Testis (tissue), 2 donors: ENCODE results near the gene DIS3L.

Source experiments
- POLR2A ChIP-seq: fragments of 450-650 bp; IDR thresholded peaks from one replicate; pipeline ENCODE4 v1.6.1; 2017; ENCODE audit warnings: antibody characterized with exemption, mild to moderate bottlenecking, moderate library complexity
- TF ChIP-seq, protein P1 (sequence below), 3 experiments: fragments of 450-650 bp in 2 of 3; fragments of 200-600 bp in 1 of 3; sonication (generic) in 1 of 3; IDR thresholded peaks; one replicate each; pipeline ENCODE4 v1.5.1; 2016 to 2019; ENCODE audit warnings: antibody characterized with exemption in 3 of 3, mild to moderate bottlenecking in 2 of 3, moderate library complexity in 1 of 3

DNA sequence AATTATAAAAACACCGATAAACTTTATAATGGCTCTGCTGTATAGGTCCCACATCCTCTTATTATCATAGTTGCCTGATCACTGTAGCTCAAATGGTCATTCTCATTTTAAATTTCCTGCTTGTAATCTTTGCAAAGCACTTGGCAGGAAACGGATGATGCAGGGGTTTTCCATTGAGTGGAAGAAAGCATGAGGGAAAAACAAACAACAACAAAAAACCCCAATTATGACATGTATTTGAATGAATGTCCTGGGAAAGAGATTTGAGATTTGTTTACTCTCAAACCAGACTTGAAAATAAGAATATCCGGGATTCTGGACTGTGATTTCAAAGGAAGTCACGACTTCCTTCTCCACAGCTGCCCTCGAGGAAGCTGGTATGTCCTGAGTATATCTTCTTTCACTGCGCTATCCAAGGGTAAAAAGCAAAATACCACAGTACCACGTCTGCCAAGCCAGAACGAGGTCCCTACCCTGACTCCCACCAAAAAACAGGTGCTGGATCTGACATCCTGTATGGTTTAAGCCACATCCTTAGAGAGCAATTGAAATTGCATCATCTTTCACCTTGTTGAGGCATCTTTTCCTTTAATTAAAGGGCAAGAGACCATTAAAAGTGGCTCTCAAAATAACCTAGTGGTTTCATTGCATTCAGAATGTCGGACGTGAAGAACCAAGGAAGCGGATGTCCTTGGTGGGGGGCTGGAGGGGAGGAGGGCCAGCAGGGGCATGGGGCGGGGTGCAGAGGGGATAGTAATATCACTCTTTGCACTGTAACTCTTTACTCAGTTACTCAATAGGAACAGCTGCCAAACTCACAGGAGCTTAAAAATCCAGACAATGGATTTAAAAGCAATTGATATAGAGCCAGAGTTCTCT is 76.6 kb downstream of the DIS3L start:
- TF ChIP-seq, protein P1, sequence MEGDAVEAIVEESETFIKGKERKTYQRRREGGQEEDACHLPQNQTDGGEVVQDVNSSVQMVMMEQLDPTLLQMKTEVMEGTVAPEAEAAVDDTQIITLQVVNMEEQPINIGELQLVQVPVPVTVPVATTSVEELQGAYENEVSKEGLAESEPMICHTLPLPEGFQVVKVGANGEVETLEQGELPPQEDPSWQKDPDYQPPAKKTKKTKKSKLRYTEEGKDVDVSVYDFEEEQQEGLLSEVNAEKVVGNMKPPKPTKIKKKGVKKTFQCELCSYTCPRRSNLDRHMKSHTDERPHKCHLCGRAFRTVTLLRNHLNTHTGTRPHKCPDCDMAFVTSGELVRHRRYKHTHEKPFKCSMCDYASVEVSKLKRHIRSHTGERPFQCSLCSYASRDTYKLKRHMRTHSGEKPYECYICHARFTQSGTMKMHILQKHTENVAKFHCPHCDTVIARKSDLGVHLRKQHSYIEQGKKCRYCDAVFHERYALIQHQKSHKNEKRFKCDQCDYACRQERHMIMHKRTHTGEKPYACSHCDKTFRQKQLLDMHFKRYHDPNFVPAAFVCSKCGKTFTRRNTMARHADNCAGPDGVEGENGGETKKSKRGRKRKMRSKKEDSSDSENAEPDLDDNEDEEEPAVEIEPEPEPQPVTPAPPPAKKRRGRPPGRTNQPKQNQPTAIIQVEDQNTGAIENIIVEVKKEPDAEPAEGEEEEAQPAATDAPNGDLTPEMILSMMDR (IDR thresholded peaks at IDR 0.05), result no peak
- no peak for TF ChIP-seq POLR2A
